Measurements from ENCODE around the gene ZBTB48.

Gene ZBTB48

GRCh38 chr1:6613361-6614018 lies 33.7 kb downstream of the ZBTB48 start, which contains the start of gene PHF13:
PHF13 (plus strand) TSS chr1:6613731; CDS start chr1:6614067, 336 bp downstream.
- H3K9ac ChIP-seq (ENCODE audit: low read depth in 1 of 2, low read length in 2 of 2) = peak within 1 kb of the TSS; percentile 90 to 92
- H3K27ac ChIP-seq (ENCODE audit: low read depth, low read length) = peak within 1 kb of the TSS; percentile 89
- H3K4me3 ChIP-seq (ENCODE audit: low read depth in 1 of 2, low read length in 2 of 2) = peak within 1 kb of the TSS; percentile 82 to 93
- H3K27me3 ChIP-seq (ENCODE audit: control insufficient read depth in 1 of 2, insufficient read depth in 2 of 2, low read length in 2 of 2) = no peaks in the 10 kb centered on the region
- peaks cover 4% of the 10 kb centered on the region in 2 donors for H3K4me1 ChIP-seq (ENCODE audit: control insufficient read depth in 1 of 2, insufficient read depth in 2 of 2, low read length in 2 of 2)
- no peaks in the 10 kb centered on the region for H3K9me3 ChIP-seq (ENCODE audit: control insufficient read depth in 1 of 2, low read length in 2 of 2)
- peaks cover 0 to 2% of the 10 kb centered on the region in 2 donors for H3K36me3 ChIP-seq (ENCODE audit: control insufficient read depth in 1 of 2, insufficient read depth in 2 of 2, low read length in 2 of 2)

GRCh38 chr1:6614019-6614928 lies 34.5 kb downstream of the ZBTB48 start:
- Histone ChIP-seq H3K4me3 (ENCODE audit: low read depth in 1 of 2, low read length in 2 of 2) (peak overlapping the region; percentile 63 to 69), H3K4me1 (ENCODE audit: control insufficient read depth in 1 of 2, insufficient read depth in 2 of 2, low read length in 2 of 2) (peaks cover 4% of the 10 kb centered on the region in 2 donors), H3K9me3 (ENCODE audit: control insufficient read depth in 1 of 2, low read length in 2 of 2) (no peaks in the 10 kb centered on the region), H3K36me3 (ENCODE audit: control insufficient read depth in 1 of 2, insufficient read depth in 2 of 2, low read length in 2 of 2) (peaks cover 0 to 2% of the 10 kb centered on the region in 2 donors), H3K9ac (ENCODE audit: low read depth in 1 of 2, low read length in 2 of 2) (peak overlapping the region; percentile 51 to 61), H3K27ac (ENCODE audit: low read depth, low read length) (peak overlapping the region; percentile 75), H3K27me3 (ENCODE audit: control insufficient read depth in 1 of 2, insufficient read depth in 2 of 2, low read length in 2 of 2) (no peaks in the 10 kb centered on the region)

GRCh38 chr1:6614929-6615785 lies 35.4 kb downstream of the ZBTB48 start:
- Histone ChIP-seq H3K27me3 (ENCODE audit: control insufficient read depth in 1 of 2, insufficient read depth in 2 of 2, low read length in 2 of 2) (no peaks in the 10 kb centered on the region), H3K4me1 (ENCODE audit: control insufficient read depth in 1 of 2, insufficient read depth in 2 of 2, low read length in 2 of 2) (peaks cover 4% of the 10 kb centered on the region in 2 donors), H3K9ac (ENCODE audit: low read depth in 1 of 2, low read length in 2 of 2) (peak overlapping the region in 1 of 2 donors; percentile 54), H3K4me3 (ENCODE audit: low read depth in 1 of 2, low read length in 2 of 2) (peak overlapping the region; percentile 48 to 60), H3K27ac (ENCODE audit: low read depth, low read length) (no peak overlapping the region), H3K36me3 (ENCODE audit: control insufficient read depth in 1 of 2, insufficient read depth in 2 of 2, low read length in 2 of 2) (peaks cover 4 to 10% of the 10 kb centered on the region in 2 donors), H3K9me3 (ENCODE audit: control insufficient read depth in 1 of 2, low read length in 2 of 2) (no peaks in the 10 kb centered on the region)

- Histone ChIP-seq H3K36me3 (ENCODE audit: control insufficient read depth in 1 of 2, insufficient read depth in 2 of 2, low read length in 2 of 2) (peaks cover 8 to 36% of the 10 kb centered on the region in 2 donors), H3K27ac (ENCODE audit: low read depth, low read length) (no peak overlapping the region), H3K9ac (ENCODE audit: low read depth in 1 of 2, low read length in 2 of 2) (no peak overlapping the region), H3K27me3 (ENCODE audit: control insufficient read depth in 1 of 2, insufficient read depth in 2 of 2, low read length in 2 of 2) (no peaks in the 10 kb centered on the region), H3K9me3 (ENCODE audit: control insufficient read depth in 1 of 2, low read length in 2 of 2) (no peaks in the 10 kb centered on the region), H3K4me1 (ENCODE audit: control insufficient read depth in 1 of 2, insufficient read depth in 2 of 2, low read length in 2 of 2) (no peaks in the 10 kb centered on the region), H3K4me3 (ENCODE audit: low read depth in 1 of 2, low read length in 2 of 2) (no peak overlapping the region)
Measured at GRCh38 chr1:6619045-6619444, 39.3 kb downstream of the ZBTB48 start.

GRCh38 chr1:6621429-6622391 lies 41.9 kb downstream of the ZBTB48 start:
- H3K27ac ChIP-seq (ENCODE audit: low read depth, low read length) = no peak overlapping the region

GRCh38 chr1:6622396-6623152 lies 42.8 kb downstream of the ZBTB48 start:
- Histone ChIP-seq H3K9ac (ENCODE audit: low read depth in 1 of 2, low read length in 2 of 2) (no peak overlapping the region), H3K27me3 (ENCODE audit: control insufficient read depth in 1 of 2, insufficient read depth in 2 of 2, low read length in 2 of 2) (no peaks in the 10 kb centered on the region), H3K27ac (ENCODE audit: low read depth, low read length) (no peak overlapping the region), H3K36me3 (ENCODE audit: control insufficient read depth in 1 of 2, insufficient read depth in 2 of 2, low read length in 2 of 2) (peaks cover 11 to 36% of the 10 kb centered on the region in 2 donors), H3K9me3 (ENCODE audit: control insufficient read depth in 1 of 2, low read length in 2 of 2) (no peaks in the 10 kb centered on the region), H3K4me3 (ENCODE audit: low read depth in 1 of 2, low read length in 2 of 2) (no peak overlapping the region), H3K4me1 (ENCODE audit: control insufficient read depth in 1 of 2, insufficient read depth in 2 of 2, low read length in 2 of 2) (peaks cover 3 to 17% of the 10 kb centered on the region in 2 donors)

More at GRCh38 chr1:6621429-6622391, 41.9 kb downstream of the ZBTB48 start:
- no peak overlapping the region for H3K9ac ChIP-seq (ENCODE audit: low read depth in 1 of 2, low read length in 2 of 2)
- peaks cover 3 to 17% of the 10 kb centered on the region in 2 donors for H3K4me1 ChIP-seq (ENCODE audit: control insufficient read depth in 1 of 2, insufficient read depth in 2 of 2, low read length in 2 of 2)
- no peaks in the 10 kb centered on the region for H3K9me3 ChIP-seq (ENCODE audit: control insufficient read depth in 1 of 2, low read length in 2 of 2)
- peaks cover 9 to 36% of the 10 kb centered on the region in 2 donors for H3K36me3 ChIP-seq (ENCODE audit: control insufficient read depth in 1 of 2, insufficient read depth in 2 of 2, low read length in 2 of 2)
- H3K4me3 ChIP-seq (ENCODE audit: low read depth in 1 of 2, low read length in 2 of 2) = no peak overlapping the region
- H3K27me3 ChIP-seq (ENCODE audit: control insufficient read depth in 1 of 2, insufficient read depth in 2 of 2, low read length in 2 of 2) = no peaks in the 10 kb centered on the region

- H3K27ac ChIP-seq (ENCODE audit: low read depth, low read length) = no peak overlapping the region
- H3K36me3 ChIP-seq (ENCODE audit: control insufficient read depth in 1 of 2, insufficient read depth in 2 of 2, low read length in 2 of 2) = peaks cover 13 to 42% of the 10 kb centered on the region in 2 donors
Measured at GRCh38 chr1:6623269-6623965, 43.6 kb downstream of the ZBTB48 start.

More at GRCh38 chr1:6623269-6623965, 43.6 kb downstream of the ZBTB48 start:
- Histone ChIP-seq H3K9me3 (ENCODE audit: control insufficient read depth in 1 of 2, low read length in 2 of 2) (no peaks in the 10 kb centered on the region), H3K4me1 (ENCODE audit: control insufficient read depth in 1 of 2, insufficient read depth in 2 of 2, low read length in 2 of 2) (peaks cover 3 to 17% of the 10 kb centered on the region in 2 donors), H3K27me3 (ENCODE audit: control insufficient read depth in 1 of 2, insufficient read depth in 2 of 2, low read length in 2 of 2) (no peaks in the 10 kb centered on the region), H3K4me3 (ENCODE audit: low read depth in 1 of 2, low read length in 2 of 2) (no peak overlapping the region), H3K9ac (ENCODE audit: low read depth in 1 of 2, low read length in 2 of 2) (no peak overlapping the region)
